ENCODE data around the gene FAR1.
"Not testable (repeated sequence)": the region's sequence is repeated elsewhere in the genome, so short reads cannot be mapped to it uniquely, and the experiment has no call there.

FAR1 gene

DNA sequence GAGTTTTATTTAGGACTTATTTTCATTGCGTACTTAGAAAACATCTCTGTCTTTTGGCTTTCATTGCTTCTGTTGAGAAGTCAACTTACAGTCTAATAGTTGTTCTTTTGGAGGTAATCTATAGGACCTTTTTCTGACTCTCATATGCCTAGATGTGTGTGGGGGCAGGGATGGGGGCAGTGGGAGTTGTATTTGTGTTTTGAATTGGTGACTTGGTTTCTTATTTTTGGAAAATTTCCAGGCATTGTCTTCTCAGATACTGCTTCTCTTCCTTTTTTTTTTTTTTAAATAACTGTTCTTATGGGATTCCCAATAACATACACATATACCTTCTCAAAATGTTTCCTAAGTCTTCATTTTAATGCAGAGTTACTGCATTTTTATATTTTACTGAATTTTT, 58.0 kb downstream of the FAR1 start:
- no peak for DNase-seq (ENCODE audit: low read depth)
- TF ChIP-seq, protein P1, sequence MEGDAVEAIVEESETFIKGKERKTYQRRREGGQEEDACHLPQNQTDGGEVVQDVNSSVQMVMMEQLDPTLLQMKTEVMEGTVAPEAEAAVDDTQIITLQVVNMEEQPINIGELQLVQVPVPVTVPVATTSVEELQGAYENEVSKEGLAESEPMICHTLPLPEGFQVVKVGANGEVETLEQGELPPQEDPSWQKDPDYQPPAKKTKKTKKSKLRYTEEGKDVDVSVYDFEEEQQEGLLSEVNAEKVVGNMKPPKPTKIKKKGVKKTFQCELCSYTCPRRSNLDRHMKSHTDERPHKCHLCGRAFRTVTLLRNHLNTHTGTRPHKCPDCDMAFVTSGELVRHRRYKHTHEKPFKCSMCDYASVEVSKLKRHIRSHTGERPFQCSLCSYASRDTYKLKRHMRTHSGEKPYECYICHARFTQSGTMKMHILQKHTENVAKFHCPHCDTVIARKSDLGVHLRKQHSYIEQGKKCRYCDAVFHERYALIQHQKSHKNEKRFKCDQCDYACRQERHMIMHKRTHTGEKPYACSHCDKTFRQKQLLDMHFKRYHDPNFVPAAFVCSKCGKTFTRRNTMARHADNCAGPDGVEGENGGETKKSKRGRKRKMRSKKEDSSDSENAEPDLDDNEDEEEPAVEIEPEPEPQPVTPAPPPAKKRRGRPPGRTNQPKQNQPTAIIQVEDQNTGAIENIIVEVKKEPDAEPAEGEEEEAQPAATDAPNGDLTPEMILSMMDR (IDR thresholded peaks at IDR 0.05; ENCODE audit: insufficient read depth, low read depth, low read length, missing control alignments), result no peak
- H3K4me3 ChIP-seq (ENCODE audit: low read length), result no peak overlapping the region

DNA sequence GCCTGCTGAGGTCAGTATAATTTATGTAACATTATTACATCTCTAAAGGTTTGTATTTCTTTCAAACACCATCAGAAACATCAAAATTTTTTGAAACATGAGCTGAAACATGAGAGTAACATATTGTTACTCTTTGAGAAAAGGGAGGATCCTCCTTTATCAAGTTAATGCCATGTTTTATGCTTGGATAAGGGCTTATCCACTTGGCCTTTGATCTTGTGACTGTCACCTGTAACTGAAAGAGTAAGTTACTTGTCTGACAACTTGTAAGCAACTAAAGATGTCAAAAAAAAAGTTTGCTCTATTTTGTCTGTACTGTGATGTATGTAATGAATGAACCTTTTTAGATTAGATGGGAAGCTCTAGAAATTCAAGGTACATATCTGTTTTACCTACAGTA, 59.6 kb downstream of the FAR1 start:
- no peak overlapping the region for H3K4me3 ChIP-seq (ENCODE audit: low read length)
- DNase-seq (ENCODE audit: low read depth), result no peak
- TF ChIP-seq, protein P1 (IDR thresholded peaks at IDR 0.05; ENCODE audit: insufficient read depth, low read depth, low read length, missing control alignments), result no peak

DNA sequence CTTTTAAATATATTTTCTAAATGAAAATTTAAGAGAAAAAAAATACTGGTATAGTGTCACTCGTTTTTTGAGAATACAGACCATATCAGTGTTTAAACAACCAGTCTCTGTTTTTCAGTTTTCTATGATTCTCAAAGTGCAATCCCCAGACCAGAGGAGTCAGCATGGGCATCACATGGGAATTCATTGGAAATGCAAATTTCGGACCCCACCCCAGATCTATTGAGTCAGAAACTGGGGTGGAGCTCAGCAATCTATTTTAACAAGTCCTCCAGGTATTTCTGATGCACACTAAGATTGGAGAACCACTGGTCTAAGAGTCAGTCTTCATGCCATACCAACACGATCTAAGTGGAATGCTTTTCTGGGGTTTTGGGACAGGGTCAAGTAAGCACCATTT, 66.1 kb downstream of the FAR1 start:
- H3K4me3 ChIP-seq (ENCODE audit: low read length), result no peak overlapping the region
- TF ChIP-seq, protein P1 (IDR thresholded peaks at IDR 0.05; ENCODE audit: insufficient read depth, low read depth, low read length, missing control alignments), result no peak
- DNase-seq (ENCODE audit: low read depth), result no peak

DNA sequence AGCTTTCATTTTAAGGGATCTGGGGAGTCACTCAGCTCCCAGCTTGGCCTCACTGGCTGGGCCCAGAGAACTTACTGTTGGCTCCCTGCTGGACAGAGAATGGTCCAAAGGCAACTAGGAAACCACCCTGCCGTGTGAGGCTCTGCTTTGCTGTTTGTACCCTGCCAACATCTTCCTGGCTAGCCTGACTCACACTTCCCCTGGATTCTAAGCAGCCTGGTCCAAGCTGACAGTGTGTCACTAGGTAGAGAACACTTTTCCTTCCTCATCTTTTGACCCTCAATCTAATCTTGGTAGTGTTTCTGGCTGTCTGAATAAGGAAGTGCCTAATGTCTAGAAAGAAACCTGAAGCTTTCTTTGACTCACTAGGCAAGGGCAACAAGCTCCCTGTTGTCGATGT, 76.7 kb downstream of the FAR1 start:
- DNase-seq (ENCODE audit: low read depth), result peak; percentile 13
- TF ChIP-seq, protein P1 (IDR thresholded peaks at IDR 0.05; ENCODE audit: insufficient read depth, low read depth, low read length, missing control alignments), result no peak
- H3K4me3 ChIP-seq (ENCODE audit: low read length), result no peak overlapping the region

DNA sequence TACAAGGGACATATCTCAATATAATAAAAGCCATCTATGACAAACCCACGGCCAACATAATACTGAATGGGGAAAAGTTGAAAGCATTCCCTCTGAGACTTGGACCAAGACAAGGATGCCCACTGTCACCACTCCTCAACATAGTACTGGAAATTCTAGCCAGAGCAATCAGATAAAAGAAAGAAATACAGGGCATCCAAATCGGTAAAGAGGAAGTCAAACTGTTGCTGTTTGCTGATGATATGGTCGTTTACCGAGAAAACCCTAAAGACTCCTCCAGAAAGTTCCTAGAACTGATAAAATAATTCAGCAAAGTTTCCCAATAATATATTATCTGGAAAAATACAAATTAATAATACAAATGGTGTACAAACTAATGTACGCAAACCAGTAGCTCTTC, 84.8 kb downstream of the FAR1 start:
- DNase-seq (ENCODE audit: low read depth); H3K4me3 ChIP-seq (ENCODE audit: low read length): not testable (repeated sequence)

DNA sequence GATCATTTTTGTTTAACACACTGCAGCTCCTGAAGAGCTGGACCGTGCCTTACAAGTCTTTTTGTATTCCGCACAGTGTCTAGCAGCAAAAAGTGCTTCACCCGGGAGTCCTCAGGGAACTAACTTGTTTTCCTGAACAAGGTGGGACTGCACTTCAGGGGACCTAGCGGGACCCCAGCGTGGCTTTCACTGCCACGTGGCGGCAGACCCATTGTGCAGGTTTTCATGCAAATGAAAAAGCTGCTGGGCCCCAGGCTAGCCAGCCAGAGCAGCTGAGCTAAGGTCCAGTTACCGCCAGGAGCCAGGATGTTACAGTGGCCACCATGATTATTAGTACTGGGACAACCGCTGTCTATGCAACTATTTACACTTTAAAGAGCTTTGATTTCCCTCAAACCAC, 90.6 kb downstream of the FAR1 start:
- no peak overlapping the region for H3K4me3 ChIP-seq (ENCODE audit: low read length)
- DNase-seq (ENCODE audit: low read depth), result no peak
- TF ChIP-seq, protein P1 (IDR thresholded peaks at IDR 0.05; ENCODE audit: insufficient read depth, low read depth, low read length, missing control alignments), result no peak

DNA sequence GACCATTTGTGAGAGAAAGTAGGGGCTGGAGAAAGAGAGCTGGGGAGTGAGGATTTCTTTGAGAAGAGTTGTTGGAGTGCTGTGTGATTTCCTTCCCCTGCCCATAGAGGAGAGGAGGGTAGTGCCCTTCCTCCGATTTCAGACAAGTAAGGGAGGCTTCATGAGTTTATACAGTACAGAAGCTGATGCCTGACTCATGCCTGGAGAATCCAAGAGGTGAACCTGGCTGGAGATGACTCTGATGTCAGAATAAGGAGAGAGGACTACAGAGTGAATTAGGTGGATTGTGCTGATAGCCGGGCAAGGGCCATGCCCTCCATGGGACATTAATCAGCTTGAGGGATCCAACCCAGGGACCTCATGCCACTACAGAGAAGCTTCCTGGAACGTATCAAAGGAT, 91.6 kb downstream of the FAR1 start:
- peak; percentile 44 for DNase-seq (ENCODE audit: low read depth)
- TF ChIP-seq, protein P1 (IDR thresholded peaks at IDR 0.05; ENCODE audit: insufficient read depth, low read depth, low read length, missing control alignments), result no peak
- H3K4me3 ChIP-seq (ENCODE audit: low read length), result no peak overlapping the region

DNA sequence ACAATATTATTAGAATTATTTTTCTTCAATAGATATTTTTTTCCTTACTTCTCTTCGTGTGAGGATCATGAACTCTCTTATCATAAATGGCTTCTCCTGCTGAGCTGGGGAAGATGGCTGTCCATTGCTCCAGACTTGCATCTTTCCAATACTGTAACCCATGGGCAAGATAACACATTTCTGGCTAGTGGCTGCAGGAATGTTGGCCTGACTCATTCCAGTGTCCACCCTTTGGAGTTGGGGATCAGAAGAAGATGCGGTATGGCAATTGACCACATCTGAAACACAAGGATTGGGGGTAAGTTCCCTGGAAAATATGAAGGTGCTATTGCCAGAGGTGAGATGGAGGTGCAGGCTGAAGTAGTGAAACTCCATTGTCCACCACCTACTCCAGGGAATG, 92.8 kb downstream of the FAR1 start:
- H3K4me3 ChIP-seq (ENCODE audit: low read length), result no peak overlapping the region
- TF ChIP-seq, protein P1 (IDR thresholded peaks at IDR 0.05; ENCODE audit: insufficient read depth, low read depth, low read length, missing control alignments), result no peak
- no peak for DNase-seq (ENCODE audit: low read depth)

Data from epithelial cell of esophagus (primary cell).